Activated naive CD8-positive, alpha-beta T cell (primary cell): Measurements from ENCODE around the gene EXOSC5.

Experiments
- H3K27ac Mint-ChIP-seq: one replicate; pipeline ENCODE4 v1.8.0; 2021; ENCODE audit warnings: mixed read lengths
- H3K27me3 Mint-ChIP-seq: one replicate; pipeline ENCODE4 v1.8.0; 2021; ENCODE audit warnings: mixed read lengths
- H3K36me3 Mint-ChIP-seq: one replicate; pipeline ENCODE4 v1.8.0; 2021; ENCODE audit warnings: mixed read lengths
- H3K4me1 Mint-ChIP-seq: one replicate; pipeline ENCODE4 v1.8.0; 2021; ENCODE audit warnings: low read depth, mixed read lengths
- H3K4me3 Mint-ChIP-seq: one replicate; pipeline ENCODE4 v1.8.0; 2021; ENCODE audit warnings: mild to moderate bottlenecking, mixed read lengths
- H3K9me3 Mint-ChIP-seq: one replicate; pipeline ENCODE4 v1.8.0; 2021; ENCODE audit warnings: low read depth, mixed read lengths

Gene EXOSC5

GRCh38 chr19:41431426-41432386 lies 34.5 kb upstream of the EXOSC5 start:
- Mint-ChIP-seq H3K36me3 (peaks cover 4% of the 10 kb centered on the region), H3K27ac (no peak overlapping the region), H3K4me3 (no peak overlapping the region), H3K27me3 (no peaks in the 10 kb centered on the region), H3K9me3 (no peaks in the 10 kb centered on the region), H3K4me1 (peaks cover 24% of the 10 kb centered on the region)

DNA sequence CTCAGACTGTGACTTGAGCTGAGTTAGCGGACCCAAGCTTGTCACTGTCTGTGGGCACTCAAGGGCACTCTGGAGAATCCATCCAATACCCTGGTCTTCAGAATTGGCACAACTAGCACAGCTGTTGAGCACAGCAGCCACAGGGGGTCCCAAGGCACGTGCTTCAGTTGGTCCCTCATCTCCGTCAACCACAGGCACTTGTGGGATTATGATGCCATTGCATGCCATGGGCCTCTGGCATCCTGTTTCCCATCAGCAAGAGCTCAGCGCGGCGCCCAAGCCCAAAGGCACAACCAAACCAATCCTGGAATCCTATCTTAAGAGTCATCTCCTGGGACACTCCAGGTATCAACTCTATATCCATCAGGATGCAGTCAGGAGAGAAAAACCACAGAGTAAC lies 33.8 kb upstream of the EXOSC5 start:
- H3K4me1 Mint-ChIP-seq: peaks cover 24% of the 10 kb centered on the region
- no peak overlapping the region for H3K4me3 Mint-ChIP-seq
- no peak overlapping the region for H3K27ac Mint-ChIP-seq
- peaks cover 4% of the 10 kb centered on the region for H3K36me3 Mint-ChIP-seq
- no peaks in the 10 kb centered on the region for H3K27me3 Mint-ChIP-seq
- H3K9me3 Mint-ChIP-seq: no peaks in the 10 kb centered on the region

- Mint-ChIP-seq H3K9me3 (no peaks in the 10 kb centered on the region), H3K27ac (peak overlapping the region; percentile 58), H3K36me3 (peaks cover 4% of the 10 kb centered on the region), H3K4me1 (peaks cover 24% of the 10 kb centered on the region), H3K27me3 (no peaks in the 10 kb centered on the region), H3K4me3 (peak overlapping the region; percentile 35)
Observed at GRCh38 chr19:41428481-41428859, 31.3 kb upstream of the EXOSC5 start.

DNA sequence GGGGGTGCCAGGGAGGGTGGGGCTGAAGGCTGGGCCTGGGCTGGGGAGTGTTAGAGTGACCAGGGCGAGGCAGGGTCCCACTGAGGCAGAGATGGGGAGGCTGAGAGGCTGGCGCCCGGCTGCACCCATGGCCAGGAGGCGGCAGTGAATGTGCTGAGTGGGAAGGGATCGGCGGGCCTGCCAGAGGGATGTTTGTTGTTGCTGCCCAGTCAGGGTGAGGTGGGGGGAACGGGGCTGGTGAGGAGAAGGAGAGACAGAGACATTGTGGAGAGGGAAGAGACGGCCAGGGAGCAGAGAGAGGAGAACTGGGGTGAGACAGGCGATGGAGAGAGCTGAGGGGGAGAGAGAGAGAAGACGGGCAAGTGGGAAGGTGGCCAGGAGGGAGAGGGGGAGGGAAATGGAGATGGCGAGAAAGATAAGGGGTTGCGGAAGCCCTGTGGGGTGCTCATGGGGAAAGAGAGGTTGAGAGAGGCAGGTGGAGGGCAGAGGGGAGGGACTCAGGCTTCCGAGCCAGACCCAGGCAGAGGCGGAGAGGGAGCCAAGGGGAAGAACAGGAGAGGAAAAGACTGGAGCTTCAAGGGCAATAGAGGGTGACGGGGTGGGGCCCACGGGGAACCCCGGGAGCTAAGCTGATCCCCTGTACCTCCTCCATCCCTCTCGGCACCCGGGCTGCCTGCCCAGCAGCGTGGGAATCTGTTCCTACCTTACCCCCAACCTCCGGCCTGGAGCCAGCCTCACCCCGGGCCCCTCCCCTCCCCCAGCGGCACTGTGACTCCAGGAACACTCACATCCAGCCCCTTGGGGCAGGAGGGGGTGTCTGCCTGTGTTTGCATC lies 30.7 kb upstream of the EXOSC5 start:
- peaks cover 4% of the 10 kb centered on the region for H3K36me3 Mint-ChIP-seq
- no peaks in the 10 kb centered on the region for H3K27me3 Mint-ChIP-seq
- H3K9me3 Mint-ChIP-seq: no peaks in the 10 kb centered on the region
- peaks cover 24% of the 10 kb centered on the region for H3K4me1 Mint-ChIP-seq
- H3K4me3 Mint-ChIP-seq: peak overlapping the region; percentile 82
- peak overlapping the region; percentile 83 for H3K27ac Mint-ChIP-seq

DNA sequence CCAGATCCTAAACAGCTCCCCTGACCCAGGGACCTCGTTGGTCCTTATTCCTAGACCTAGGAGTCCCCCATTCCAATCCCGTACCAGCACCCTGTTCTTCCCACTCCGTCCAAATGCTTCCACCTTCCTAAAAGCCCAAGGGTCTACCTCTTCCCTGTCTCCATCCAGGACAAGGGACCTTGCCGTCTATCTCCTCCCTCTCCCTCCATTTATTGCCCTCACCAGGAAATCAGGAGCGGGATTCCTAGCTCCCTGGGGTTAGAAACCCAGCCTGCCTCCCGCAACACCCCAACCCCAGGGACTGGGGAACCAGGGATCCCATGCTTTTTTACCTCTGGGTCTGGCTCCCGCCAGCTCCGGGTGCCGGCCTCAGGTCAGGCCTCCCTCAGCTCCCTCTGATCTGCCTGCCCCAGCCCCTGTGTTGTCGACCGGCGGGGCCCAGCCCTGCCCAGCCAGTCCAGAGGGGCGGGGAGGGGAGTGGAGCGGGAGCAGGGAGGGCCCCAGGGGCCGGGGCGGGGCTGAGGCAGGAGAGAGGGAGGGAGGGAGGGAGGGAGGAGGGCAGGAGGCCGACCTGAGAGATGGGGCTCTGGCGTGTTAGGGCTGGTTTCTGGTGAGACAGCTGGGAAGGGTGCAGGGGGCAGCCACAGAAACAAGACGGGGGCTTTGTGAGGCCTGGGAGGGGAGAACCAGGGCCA lies 29.9 kb upstream of the EXOSC5 start, which contains the start of gene B3GNT8:
Gene B3GNT8 (minus strand): TSS at position 423 of the 695 bp plus-strand sequence. CDS start 596 bp downstream, outside the sequence.
- H3K36me3 Mint-ChIP-seq: no peaks in the 10 kb centered on the region
- peaks cover 24% of the 10 kb centered on the region for H3K4me1 Mint-ChIP-seq
- H3K27me3 Mint-ChIP-seq: no peaks in the 10 kb centered on the region
- H3K4me3 Mint-ChIP-seq: peak within 1 kb of the TSS; percentile 82
- H3K9me3 Mint-ChIP-seq: no peaks in the 10 kb centered on the region
- peak within 1 kb of the TSS; percentile 83 for H3K27ac Mint-ChIP-seq

- Mint-ChIP-seq H3K36me3 (no peaks in the 10 kb centered on the region), H3K27me3 (no peaks in the 10 kb centered on the region), H3K27ac (peak overlapping the region; percentile 46), H3K9me3 (no peaks in the 10 kb centered on the region), H3K4me3 (no peak overlapping the region), H3K4me1 (peaks cover 24% of the 10 kb centered on the region)
Observed at GRCh38 chr19:41426116-41426841, 29.1 kb upstream of the EXOSC5 start.

DNA sequence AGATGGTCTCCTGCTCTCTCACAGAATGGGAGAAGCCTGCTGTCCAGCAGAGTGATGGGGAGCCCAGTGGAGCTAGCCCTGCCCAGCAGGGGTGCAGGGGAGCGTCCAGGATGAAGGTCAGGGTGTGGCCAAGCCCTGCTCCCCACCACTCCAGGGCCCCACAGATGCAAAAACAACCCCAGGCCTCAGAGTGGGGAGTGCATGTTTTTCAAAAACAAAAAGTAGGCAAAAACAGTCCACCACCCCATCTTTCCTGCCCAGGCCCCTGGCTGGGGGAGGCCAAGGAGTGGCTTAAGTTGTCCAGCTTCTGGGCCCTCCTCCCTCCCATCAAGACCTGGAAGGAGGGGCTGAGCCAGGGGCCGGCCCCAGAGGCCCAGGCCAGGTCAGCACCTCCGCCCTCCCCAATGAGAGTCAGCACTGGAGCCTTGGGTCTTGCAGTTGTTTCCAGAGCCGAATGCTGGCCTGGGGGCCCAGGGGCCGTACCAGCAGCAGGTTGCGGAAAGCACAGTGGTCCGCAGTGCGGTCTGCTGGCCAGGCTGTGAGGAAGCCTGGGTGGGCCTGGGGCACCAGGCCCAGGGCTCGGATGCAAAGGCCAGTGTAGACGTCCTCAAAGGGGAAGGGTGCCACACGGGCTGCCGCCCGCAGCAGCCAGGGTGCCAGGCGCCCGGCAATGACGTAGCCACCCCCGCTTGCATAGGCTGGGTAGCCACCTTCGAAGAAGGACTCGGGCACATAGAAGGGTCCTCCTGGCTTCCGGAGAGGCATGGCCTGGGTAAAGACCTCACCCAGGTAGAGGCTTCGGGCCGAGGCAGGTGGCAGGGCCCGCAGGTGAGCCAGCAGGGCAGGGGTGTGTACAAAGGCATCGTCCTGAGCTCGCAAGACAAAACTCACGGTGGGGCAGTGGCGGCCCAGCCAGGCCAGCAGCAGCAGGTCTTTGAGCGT lies 28.3 kb upstream of the EXOSC5 start:
- Mint-ChIP-seq H3K4me3 (no peak overlapping the region), H3K27me3 (no peaks in the 10 kb centered on the region), H3K4me1 (peaks cover 21% of the 10 kb centered on the region), H3K36me3 (no peaks in the 10 kb centered on the region), H3K9me3 (no peaks in the 10 kb centered on the region), H3K27ac (peak overlapping the region; percentile 46)

DNA sequence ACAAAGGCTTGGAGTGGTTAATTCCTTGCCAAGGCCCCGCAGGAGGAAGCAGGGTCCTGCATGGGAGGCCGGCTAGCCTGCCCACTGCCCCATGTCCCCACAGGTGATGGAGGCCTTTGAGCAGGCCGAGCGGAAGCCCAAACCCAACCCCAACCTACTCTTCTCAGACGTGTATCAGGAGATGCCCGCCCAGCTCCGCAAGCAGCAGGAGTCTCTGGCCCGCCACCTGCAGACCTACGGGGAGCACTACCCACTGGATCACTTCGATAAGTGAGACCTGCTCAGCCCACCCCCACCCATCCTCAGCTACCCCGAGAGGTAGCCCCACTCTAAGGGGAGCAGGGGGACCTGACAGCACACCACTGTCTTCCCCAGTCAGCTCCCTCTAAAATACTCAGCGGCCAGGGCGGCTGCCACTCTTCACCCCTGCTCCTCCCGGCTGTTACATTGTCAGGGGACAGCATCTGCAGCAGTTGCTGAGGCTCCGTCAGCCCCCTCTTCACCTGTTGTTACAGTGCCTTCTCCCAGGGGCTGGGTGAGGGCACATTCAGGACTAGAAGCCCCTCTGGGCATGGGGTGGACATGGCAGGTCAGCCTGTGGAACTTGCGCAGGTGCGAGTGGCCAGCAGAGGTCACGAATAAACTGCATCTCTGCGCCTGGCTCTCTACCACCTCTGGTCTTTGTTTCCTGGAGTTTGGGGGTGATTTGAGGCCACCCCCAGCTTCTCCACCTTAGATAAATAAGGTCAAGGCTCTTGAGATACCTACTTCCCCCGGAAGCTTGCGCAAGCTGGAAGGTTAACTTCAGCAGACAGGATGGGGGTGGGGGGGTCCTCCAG lies 27.4 kb upstream of the EXOSC5 start:
- H3K9me3 Mint-ChIP-seq: no peaks in the 10 kb centered on the region
- peaks cover 21% of the 10 kb centered on the region for H3K4me1 Mint-ChIP-seq
- no peak overlapping the region for H3K4me3 Mint-ChIP-seq
- no peak overlapping the region for H3K27ac Mint-ChIP-seq
- no peaks in the 10 kb centered on the region for H3K27me3 Mint-ChIP-seq
- H3K36me3 Mint-ChIP-seq: no peaks in the 10 kb centered on the region

DNA sequence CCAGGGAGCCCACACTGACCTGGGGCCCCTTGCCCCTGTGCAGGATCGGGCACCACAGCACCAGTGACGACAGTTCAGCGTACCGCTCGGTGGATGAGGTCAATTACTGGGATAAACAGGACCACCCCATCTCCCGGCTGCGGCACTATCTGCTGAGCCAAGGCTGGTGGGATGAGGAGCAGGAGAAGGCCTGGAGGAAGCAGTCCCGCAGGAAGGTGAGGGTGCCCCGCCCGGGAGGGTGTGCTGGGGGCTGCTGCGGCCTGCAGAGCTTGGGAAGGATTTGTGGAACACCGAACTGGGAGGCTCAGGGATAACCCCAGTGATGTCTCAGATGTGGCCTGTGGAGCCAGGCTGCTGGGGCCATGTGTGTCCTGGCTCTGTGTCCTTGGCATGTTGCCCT lies 25.8 kb upstream of the EXOSC5 start:
- no peaks in the 10 kb centered on the region for H3K36me3 Mint-ChIP-seq
- no peaks in the 10 kb centered on the region for H3K27me3 Mint-ChIP-seq
- no peaks in the 10 kb centered on the region for H3K9me3 Mint-ChIP-seq
- no peak overlapping the region for H3K4me3 Mint-ChIP-seq
- H3K4me1 Mint-ChIP-seq: peaks cover 11% of the 10 kb centered on the region
- no peak overlapping the region for H3K27ac Mint-ChIP-seq

- H3K9me3 Mint-ChIP-seq: no peaks in the 10 kb centered on the region
- no peak overlapping the region for H3K4me3 Mint-ChIP-seq
- H3K4me1 Mint-ChIP-seq: peaks cover 6% of the 10 kb centered on the region
- no peaks in the 10 kb centered on the region for H3K36me3 Mint-ChIP-seq
- no peaks in the 10 kb centered on the region for H3K27me3 Mint-ChIP-seq
- H3K27ac Mint-ChIP-seq: no peak overlapping the region
Observed at GRCh38 chr19:41422456-41422855, 25.3 kb upstream of the EXOSC5 start.

GRCh38 chr19:41421973-41422372 lies 24.8 kb upstream of the EXOSC5 start:
- Mint-ChIP-seq H3K27me3 (no peaks in the 10 kb centered on the region), H3K4me1 (peaks cover 4% of the 10 kb centered on the region), H3K4me3 (no peak overlapping the region), H3K9me3 (no peaks in the 10 kb centered on the region), H3K27ac (no peak overlapping the region), H3K36me3 (no peaks in the 10 kb centered on the region)

DNA sequence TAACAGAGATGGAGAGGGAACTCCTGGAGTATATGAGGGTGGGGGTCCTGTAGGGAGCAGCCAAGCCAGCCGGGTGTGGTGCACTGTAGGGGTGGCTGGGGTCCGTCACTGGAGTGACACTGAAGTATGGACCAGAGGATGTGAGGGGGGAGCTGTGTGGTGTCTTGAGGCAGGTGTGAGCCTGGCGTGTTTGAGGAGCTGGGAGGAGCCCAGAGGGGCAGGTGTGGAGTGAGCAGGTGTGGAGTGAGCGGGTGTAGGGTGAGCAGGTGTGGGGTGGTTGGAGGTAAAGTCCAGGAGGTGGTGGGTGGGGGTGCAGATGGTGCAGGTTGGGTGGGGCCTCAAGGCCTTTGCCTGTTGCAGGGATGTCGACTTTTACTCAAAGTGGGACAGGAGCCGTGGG lies 24.2 kb upstream of the EXOSC5 start:
- H3K36me3 Mint-ChIP-seq: no peaks in the 10 kb centered on the region
- H3K27ac Mint-ChIP-seq: no peak overlapping the region
- no peaks in the 10 kb centered on the region for H3K9me3 Mint-ChIP-seq
- no peaks in the 10 kb centered on the region for H3K27me3 Mint-ChIP-seq
- H3K4me1 Mint-ChIP-seq: peaks cover 2% of the 10 kb centered on the region
- H3K4me3 Mint-ChIP-seq: no peak overlapping the region
